WTC11 (cell line): ENCODE data around the gene SREK1IP1. TPM values are rescaled to one million over a fixed set of nuclear protein-coding genes. Genes with fewer than 3 reads are reported as not detected.

Experiments
- ATAC-seq: fragments of 200-7000 bp; cut with Tn5 transposase; 2 replicates; pipeline ENCODE4 v1.10.0; 2021; ENCODE audit warnings: mild to moderate bottlenecking, moderate library complexity
- CTCF ChIA-PET: fragments of 300-600 bp; sonication (Branson Sonifier 250); formaldehyde crosslinking; loops from one replicate; lab custom pipeline; 2021; ENCODE audit warnings: antibody characterized with exemption; lab: Charles Lee
- POLR2A ChIA-PET: fragments of 350-600 bp; sonication (Branson Sonifier 250); formaldehyde crosslinking; loops from one replicate; lab custom pipeline; 2021; ENCODE audit warnings: antibody characterized with exemption; lab: Charles Lee
- DNase-seq: peaks from one replicate; pipeline ENCODE4 v3.0.0; 2021; ENCODE audit warnings: low spot score
- H3K27ac Mint-ChIP-seq: 2 replicates; pipeline ENCODE4 v1.8.0; 2021; ENCODE audit warnings: mixed read lengths
- H3K27me3 Mint-ChIP-seq: 2 replicates; pipeline ENCODE4 v1.8.0; 2021; ENCODE audit warnings: low read depth, mild to moderate bottlenecking, moderate library complexity, mixed read lengths
- H3K36me3 Mint-ChIP-seq: 2 replicates; pipeline ENCODE4 v1.8.0; 2021; ENCODE audit warnings: mixed read lengths
- H3K4me1 Mint-ChIP-seq: 2 replicates; pipeline ENCODE4 v1.8.0; 2022; ENCODE audit warnings: mixed read lengths
- H3K4me3 Mint-ChIP-seq: 2 replicates; pipeline ENCODE4 v1.8.0; 2021; ENCODE audit warnings: mild to moderate bottlenecking, moderate library complexity, mixed read lengths
- H3K9me3 Mint-ChIP-seq: 2 replicates; pipeline ENCODE4 v1.8.0; 2021; ENCODE audit warnings: mixed read lengths
- ESRRA ChIP-seq: sonication (generic); formaldehyde crosslinking; IDR thresholded peaks from 2 replicates; pipeline ENCODE4 v1.8.1; 2022; ENCODE audit warnings: mild to moderate bottlenecking, missing genetic modification reagents, borderline replicate concordance
- GTF2I ChIP-seq: fragments of 250-450 bp; sonication (Bioruptor Pico); conservative IDR thresholded peaks from 2 replicates; pipeline ENCODE4 v1.4.0; 2021; ENCODE audit warnings: mild to moderate bottlenecking
- HMGA2 ChIP-seq: fragments of 250-450 bp; sonication (Bioruptor Pico); IDR thresholded peaks from 2 replicates; pipeline ENCODE4 v1.4.0; 2021; ENCODE audit warnings: mild to moderate bottlenecking, moderate library complexity
- IRF2 ChIP-seq: sonication (generic); formaldehyde crosslinking; IDR thresholded peaks from 2 replicates; pipeline ENCODE4 v1.8.0; 2022; ENCODE audit warnings: low read depth, missing genetic modification reagents, borderline replicate concordance
- MXD4 ChIP-seq: fragments of 250-450 bp; sonication (Bioruptor Pico); IDR thresholded peaks from 2 replicates; pipeline ENCODE4 v1.8.0; 2021; ENCODE audit warnings: mild to moderate bottlenecking, moderate library complexity, borderline replicate concordance
- TEAD4 ChIP-seq: sonication (generic); formaldehyde crosslinking; IDR thresholded peaks from 2 replicates; pipeline ENCODE4 v1.8.0; 2022; ENCODE audit warnings: mild to moderate bottlenecking, missing genetic modification reagents
- ZNF219 ChIP-seq: sonication (generic); formaldehyde crosslinking; IDR thresholded peaks from 2 replicates; pipeline ENCODE4 v1.8.0; 2023; ENCODE audit warnings: missing genetic modification reagents, mild to moderate bottlenecking, borderline replicate concordance
- ZNF232 ChIP-seq: sonication (generic); formaldehyde crosslinking; IDR thresholded peaks from 2 replicates; pipeline ENCODE4 v1.8.0; 2022; ENCODE audit warnings: mild to moderate bottlenecking, missing genetic modification reagents
- total RNA-seq: library from RNA; stranded (reverse); gene quantifications from 3 replicates; pipeline ENCODE4 v1.2.3, GENCODE V29; 2021
- TF ChIP-seq, protein P1 (sequence below): sonication (generic); formaldehyde crosslinking; IDR thresholded peaks from 2 replicates; pipeline ENCODE4 v1.8.1; 2022; ENCODE audit warnings: mild to moderate bottlenecking, missing genetic modification reagents, moderate library complexity, borderline replicate concordance
- TF ChIP-seq, protein P2 (sequence below): sonication (generic); formaldehyde crosslinking; conservative IDR thresholded peaks from 2 replicates; pipeline ENCODE4 v1.8.1; 2022; ENCODE audit warnings: mild to moderate bottlenecking, missing genetic modification reagents
- TF ChIP-seq, protein P3 (sequence below): sonication (generic); formaldehyde crosslinking; IDR thresholded peaks from 2 replicates; pipeline ENCODE4 v1.8.0; 2022; ENCODE audit warnings: mild to moderate bottlenecking, missing genetic modification reagents
- TF ChIP-seq, protein P4 (sequence below): sonication (generic); formaldehyde crosslinking; IDR thresholded peaks from 2 replicates; pipeline ENCODE4 v1.8.1; 2023; ENCODE audit warnings: mild to moderate bottlenecking, missing genetic modification reagents
- TF ChIP-seq, protein P5 (sequence below): sonication (generic); formaldehyde crosslinking; IDR thresholded peaks from 2 replicates; pipeline ENCODE4 v1.8.0; 2023; ENCODE audit warnings: mild to moderate bottlenecking, missing genetic modification reagents
- TF ChIP-seq, protein P6 (sequence below): sonication (generic); formaldehyde crosslinking; IDR thresholded peaks from 2 replicates; pipeline ENCODE4 v1.8.1; 2023; ENCODE audit warnings: mild to moderate bottlenecking, missing genetic modification reagents, moderate library complexity
- TF ChIP-seq, protein P7 (sequence below): sonication (generic); formaldehyde crosslinking; IDR thresholded peaks from 2 replicates; pipeline ENCODE4 v1.8.1; 2022; ENCODE audit warnings: mild to moderate bottlenecking, moderate library complexity, missing genetic modification reagents

SREK1IP1 gene
- total RNA-seq, 1 experiment from 2014 or later = 26.2 TPM

DNA sequence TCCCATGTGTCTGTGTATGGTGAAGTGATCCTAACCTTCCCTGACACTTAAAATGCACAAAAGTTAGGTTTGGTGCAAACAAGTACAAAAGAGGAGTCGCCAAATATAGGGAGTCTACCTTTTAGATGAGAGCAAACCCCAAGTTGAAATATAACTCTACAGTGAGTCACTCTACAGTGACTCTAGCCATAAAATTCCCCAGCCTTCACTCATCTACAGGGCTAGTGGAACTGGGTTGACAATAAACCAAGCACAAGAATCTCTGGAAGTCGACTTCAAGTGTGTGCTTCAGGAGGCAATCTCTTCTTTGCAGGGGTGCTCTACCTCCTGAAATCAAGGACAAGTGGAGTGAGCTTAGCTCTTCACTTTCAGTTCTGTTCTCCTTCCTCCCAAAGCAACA is 74.9 kb downstream of the SREK1IP1 start (continued):
- TF ChIP-seq, protein P1, sequence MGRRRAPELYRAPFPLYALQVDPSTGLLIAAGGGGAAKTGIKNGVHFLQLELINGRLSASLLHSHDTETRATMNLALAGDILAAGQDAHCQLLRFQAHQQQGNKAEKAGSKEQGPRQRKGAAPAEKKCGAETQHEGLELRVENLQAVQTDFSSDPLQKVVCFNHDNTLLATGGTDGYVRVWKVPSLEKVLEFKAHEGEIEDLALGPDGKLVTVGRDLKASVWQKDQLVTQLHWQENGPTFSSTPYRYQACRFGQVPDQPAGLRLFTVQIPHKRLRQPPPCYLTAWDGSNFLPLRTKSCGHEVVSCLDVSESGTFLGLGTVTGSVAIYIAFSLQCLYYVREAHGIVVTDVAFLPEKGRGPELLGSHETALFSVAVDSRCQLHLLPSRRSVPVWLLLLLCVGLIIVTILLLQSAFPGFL (CRISPR knock-in tag) = no peak
- TF ChIP-seq TEAD4 (CRISPR knock-in tag) (no peak), HMGA2 (CRISPR knock-in tag) (no peak), ZNF219 (CRISPR knock-in tag) (no peak), IRF2 (CRISPR knock-in tag) (no peak), MXD4 (CRISPR knock-in tag) (no peak), ESRRA (no peak), GTF2I (CRISPR knock-in tag) (no peak)
- TF ChIP-seq, protein P2, sequence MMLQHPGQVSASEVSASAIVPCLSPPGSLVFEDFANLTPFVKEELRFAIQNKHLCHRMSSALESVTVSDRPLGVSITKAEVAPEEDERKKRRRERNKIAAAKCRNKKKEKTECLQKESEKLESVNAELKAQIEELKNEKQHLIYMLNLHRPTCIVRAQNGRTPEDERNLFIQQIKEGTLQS = no peak
- TF ChIP-seq, protein P3, sequence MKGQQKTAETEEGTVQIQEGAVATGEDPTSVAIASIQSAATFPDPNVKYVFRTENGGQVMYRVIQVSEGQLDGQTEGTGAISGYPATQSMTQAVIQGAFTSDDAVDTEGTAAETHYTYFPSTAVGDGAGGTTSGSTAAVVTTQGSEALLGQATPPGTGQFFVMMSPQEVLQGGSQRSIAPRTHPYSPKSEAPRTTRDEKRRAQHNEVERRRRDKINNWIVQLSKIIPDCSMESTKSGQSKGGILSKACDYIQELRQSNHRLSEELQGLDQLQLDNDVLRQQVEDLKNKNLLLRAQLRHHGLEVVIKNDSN (CRISPR knock-in tag) = no peak
- TF ChIP-seq, protein P4, sequence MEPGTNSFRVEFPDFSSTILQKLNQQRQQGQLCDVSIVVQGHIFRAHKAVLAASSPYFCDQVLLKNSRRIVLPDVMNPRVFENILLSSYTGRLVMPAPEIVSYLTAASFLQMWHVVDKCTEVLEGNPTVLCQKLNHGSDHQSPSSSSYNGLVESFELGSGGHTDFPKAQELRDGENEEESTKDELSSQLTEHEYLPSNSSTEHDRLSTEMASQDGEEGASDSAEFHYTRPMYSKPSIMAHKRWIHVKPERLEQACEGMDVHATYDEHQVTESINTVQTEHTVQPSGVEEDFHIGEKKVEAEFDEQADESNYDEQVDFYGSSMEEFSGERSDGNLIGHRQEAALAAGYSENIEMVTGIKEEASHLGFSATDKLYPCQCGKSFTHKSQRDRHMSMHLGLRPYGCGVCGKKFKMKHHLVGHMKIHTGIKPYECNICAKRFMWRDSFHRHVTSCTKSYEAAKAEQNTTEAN (CRISPR knock-in tag) = no peak
- TF ChIP-seq, protein P5, sequence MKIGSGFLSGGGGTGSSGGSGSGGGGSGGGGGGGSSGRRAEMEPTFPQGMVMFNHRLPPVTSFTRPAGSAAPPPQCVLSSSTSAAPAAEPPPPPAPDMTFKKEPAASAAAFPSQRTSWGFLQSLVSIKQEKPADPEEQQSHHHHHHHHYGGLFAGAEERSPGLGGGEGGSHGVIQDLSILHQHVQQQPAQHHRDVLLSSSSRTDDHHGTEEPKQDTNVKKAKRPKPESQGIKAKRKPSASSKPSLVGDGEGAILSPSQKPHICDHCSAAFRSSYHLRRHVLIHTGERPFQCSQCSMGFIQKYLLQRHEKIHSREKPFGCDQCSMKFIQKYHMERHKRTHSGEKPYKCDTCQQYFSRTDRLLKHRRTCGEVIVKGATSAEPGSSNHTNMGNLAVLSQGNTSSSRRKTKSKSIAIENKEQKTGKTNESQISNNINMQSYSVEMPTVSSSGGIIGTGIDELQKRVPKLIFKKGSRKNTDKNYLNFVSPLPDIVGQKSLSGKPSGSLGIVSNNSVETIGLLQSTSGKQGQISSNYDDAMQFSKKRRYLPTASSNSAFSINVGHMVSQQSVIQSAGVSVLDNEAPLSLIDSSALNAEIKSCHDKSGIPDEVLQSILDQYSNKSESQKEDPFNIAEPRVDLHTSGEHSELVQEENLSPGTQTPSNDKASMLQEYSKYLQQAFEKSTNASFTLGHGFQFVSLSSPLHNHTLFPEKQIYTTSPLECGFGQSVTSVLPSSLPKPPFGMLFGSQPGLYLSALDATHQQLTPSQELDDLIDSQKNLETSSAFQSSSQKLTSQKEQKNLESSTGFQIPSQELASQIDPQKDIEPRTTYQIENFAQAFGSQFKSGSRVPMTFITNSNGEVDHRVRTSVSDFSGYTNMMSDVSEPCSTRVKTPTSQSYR (CRISPR knock-in tag) = no peak
- TF ChIP-seq, protein P6, sequence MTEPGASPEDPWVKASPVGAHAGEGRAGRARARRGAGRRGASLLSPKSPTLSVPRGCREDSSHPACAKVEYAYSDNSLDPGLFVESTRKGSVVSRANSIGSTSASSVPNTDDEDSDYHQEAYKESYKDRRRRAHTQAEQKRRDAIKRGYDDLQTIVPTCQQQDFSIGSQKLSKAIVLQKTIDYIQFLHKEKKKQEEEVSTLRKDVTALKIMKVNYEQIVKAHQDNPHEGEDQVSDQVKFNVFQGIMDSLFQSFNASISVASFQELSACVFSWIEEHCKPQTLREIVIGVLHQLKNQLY (CRISPR knock-in tag) = no peak

DNA sequence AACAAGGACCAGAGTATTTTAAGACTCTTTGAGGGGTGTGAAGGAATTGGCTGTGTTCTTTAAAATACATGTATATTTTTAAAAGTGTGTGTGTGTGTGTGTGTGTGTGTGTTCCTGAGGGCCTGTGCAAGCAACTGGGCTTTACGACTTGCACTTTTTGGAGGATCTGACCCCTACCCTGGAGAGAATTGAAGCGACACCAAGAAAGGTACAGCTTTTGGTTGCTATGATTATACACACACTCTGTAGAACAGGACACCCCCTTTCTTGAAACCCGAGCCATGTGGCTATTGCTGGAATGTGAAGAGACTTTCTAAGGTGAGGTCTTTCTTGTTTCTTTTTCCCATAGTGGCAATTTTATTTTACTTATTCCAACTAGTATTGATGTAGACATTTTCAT is 77.2 kb downstream of the SREK1IP1 start:
- H3K36me3 Mint-ChIP-seq = peaks cover 27% of the 10 kb centered on the region
- H3K27me3 Mint-ChIP-seq = peaks cover 15% of the 10 kb centered on the region
- ChIA-PET CTCF (interaction anchor here (0.7 to 2.7 kb wide), 5 partner anchors 9 to 120 kb away, joined by 3 to 22 read pairs (median 4); no protein-coding TSS in a partner anchor), POLR2A (interaction anchor here (0.7 to 2.3 kb wide), 3 partner anchors 12 to 1809 kb away, joined by 3 to 12 read pairs (median 5); partner anchors contain the start of genes CWC27 and SREK1IP1)
- peaks cover 21% of the 10 kb centered on the region for H3K9me3 Mint-ChIP-seq
- TF ChIP-seq, protein P7, sequence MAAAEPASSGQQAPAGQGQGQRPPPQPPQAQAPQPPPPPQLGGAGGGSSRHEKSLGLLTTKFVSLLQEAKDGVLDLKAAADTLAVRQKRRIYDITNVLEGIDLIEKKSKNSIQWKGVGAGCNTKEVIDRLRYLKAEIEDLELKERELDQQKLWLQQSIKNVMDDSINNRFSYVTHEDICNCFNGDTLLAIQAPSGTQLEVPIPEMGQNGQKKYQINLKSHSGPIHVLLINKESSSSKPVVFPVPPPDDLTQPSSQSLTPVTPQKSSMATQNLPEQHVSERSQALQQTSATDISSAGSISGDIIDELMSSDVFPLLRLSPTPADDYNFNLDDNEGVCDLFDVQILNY = no peak
- no peak for TF ChIP-seq ZNF232 (CRISPR knock-in tag)
- peak overlapping the region; percentile 85 for H3K4me3 Mint-ChIP-seq
- DNase-seq = no peak
- peaks cover 40% of the 10 kb centered on the region for H3K4me1 Mint-ChIP-seq
- ATAC-seq = peak; percentile 11
- H3K27ac Mint-ChIP-seq = peak overlapping the region; percentile 28; the same call in 1 of the 2 replicates
